GM12878 (cell line): ENCODE results near the gene DNAAF9. TPM values are rescaled to one million over a fixed set of nuclear protein-coding genes. Genes with fewer than 3 reads are reported as not detected.

Experiments used
- ATAC-seq: fragments of 200-7000 bp; cut with Tn5 transposase; 3 replicates; pipeline ENCODE4 v1.9.1; 2020; ENCODE audit warnings: mild to moderate bottlenecking, moderate library complexity
- BruUV-seq: library from RNA; stranded (reverse); fragments of 400-500 nt; replicated peaks from 2 replicates; lab custom pipeline; 2021; lab: Mats Ljungman, UMichigan
- CTCF ChIA-PET: fragments of 300-600 bp; sonication (Branson Sonifier 250); formaldehyde crosslinking; extraction: SDS; loops from one replicate; lab custom pipeline; 2021; ENCODE audit warnings: inconsistent platforms; lab: Yijun Ruan, JAX
- POLR2A ChIA-PET: fragments of 350-600 bp; formaldehyde crosslinking; extraction: SDS; loops from one replicate; lab custom pipeline; 2021; ENCODE audit warnings: inconsistent platforms; lab: Charles Lee
- RAD21 ChIA-PET: fragments of 300-600 bp; sonication (Branson Sonifier 250); formaldehyde crosslinking; loops from one replicate; lab custom pipeline; 2023; ENCODE audit warnings: antibody characterized with exemption; ENCODE audit not compliant: unreplicated experiment; lab: Charles Lee
- SMC1A ChIA-PET: fragments of 300-600 bp; sonication (Branson Sonifier 250); formaldehyde crosslinking; loops from one replicate; lab custom pipeline; 2023; ENCODE audit not compliant: unreplicated experiment, uncharacterized antibody; lab: Charles Lee
- DNase-seq: peaks from one replicate; pipeline ENCODE4 v3.0.0-alpha.2; 2011; ENCODE audit warnings: low read depth, low spot score
- FAIRE-seq: peaks from 3 replicates; lab custom pipeline; 2011; peaks lifted over from hg19 to GRCh38; lab: Jason Lieb, UNC
- H2AFZ ChIP-seq: 2 replicates; pipeline ENCODE4 v1.6.0; 2011; ENCODE audit warnings: low read depth, low read length, control low read depth; ENCODE audit not compliant: control insufficient read depth
- H3K27ac ChIP-seq: 2 replicates; pipeline ENCODE4 v1.5.1; 2011; ENCODE audit warnings: control low read depth; ENCODE audit not compliant: control insufficient read depth, insufficient read depth
- H3K27me3 ChIP-seq, 2 experiments: replicated peaks in 1 of 2; 2 replicates each; pipeline versions ENCODE4 v1.6.0 to v1.6.1; 2011; ENCODE audit warnings: low read length in 1 of 2; ENCODE audit not compliant: control insufficient read depth in 2 of 2, insufficient read depth in 2 of 2
- H3K36me3 ChIP-seq, 2 experiments: 2 replicates each; pipeline ENCODE4 v1.5.1; 2011; ENCODE audit warnings: low read length in 1 of 2; ENCODE audit not compliant: control insufficient read depth in 2 of 2, insufficient read depth in 2 of 2
- H3K4me1 ChIP-seq: 2 replicates; pipeline ENCODE4 v1.6.1; 2011; ENCODE audit warnings: mild to moderate bottlenecking, low read length, moderate library complexity, mixed read lengths; ENCODE audit not compliant: control insufficient read depth, insufficient read depth
- H3K4me2 ChIP-seq: 2 replicates; pipeline ENCODE4 v1.6.0; 2011; ENCODE audit warnings: control low read depth; ENCODE audit not compliant: control insufficient read depth, insufficient read depth
- H3K4me3 ChIP-seq: fragments of 200-600 bp; sonication (generic); 2 replicates; pipeline ENCODE4 v1.5.1; 2016
- H3K79me2 ChIP-seq: 2 replicates; pipeline ENCODE4 v1.6.0; 2011; ENCODE audit warnings: low read length; ENCODE audit not compliant: control insufficient read depth, insufficient read depth
- H3K9ac ChIP-seq: 2 replicates; pipeline ENCODE4 v1.8.0; 2011; ENCODE audit warnings: low read length, control low read depth, mixed read lengths; ENCODE audit not compliant: control insufficient read depth, insufficient read depth
- H3K9me3 ChIP-seq: replicated peaks from 3 replicates; pipeline ENCODE4 v1.5.1; 2011; ENCODE audit warnings: mild to moderate bottlenecking, low read length; ENCODE audit not compliant: control insufficient read depth, insufficient read depth
- H4K20me1 ChIP-seq: 2 replicates; pipeline ENCODE4 v1.6.0; 2011; ENCODE audit not compliant: control insufficient read depth, insufficient read depth
- CBX3 ChIP-seq: fragments of 200-600 bp; sonication (generic); IDR thresholded peaks from 2 replicates; pipeline ENCODE4 v1.6.1; 2016; ENCODE audit warnings: low read depth, borderline replicate concordance
- E2F8 ChIP-seq: fragments of 450-650 bp; IDR thresholded peaks from 2 replicates; pipeline ENCODE4 v1.6.1; 2018; ENCODE audit warnings: mild to moderate bottlenecking, low read depth, moderate library complexity; ENCODE audit not compliant: partially characterized antibody
- ESRRA ChIP-seq: IDR thresholded peaks from 2 replicates; pipeline ENCODE4 v1.6.1; 2012; ENCODE audit warnings: mild to moderate bottlenecking, low read length, improper control_type of control experiment
- GATAD2B ChIP-seq: fragments of 450-650 bp; conservative IDR thresholded peaks from 2 replicates; pipeline ENCODE4 v1.6.1; 2017; ENCODE audit warnings: low read depth, mild to moderate bottlenecking, moderate library complexity
- NFXL1 ChIP-seq: fragments of 450-650 bp; IDR thresholded peaks from 2 replicates; pipeline ENCODE4 v1.6.1; 2017; ENCODE audit warnings: antibody characterized with exemption, mild to moderate bottlenecking, borderline replicate concordance
- RAD51 ChIP-seq: fragments of 450-650 bp; IDR thresholded peaks from 2 replicates; pipeline ENCODE4 v1.6.1; 2016; ENCODE audit warnings: moderate library complexity, mild to moderate bottlenecking, inconsistent platforms
- SREBF2 ChIP-seq: IDR thresholded peaks from 2 replicates; pipeline ENCODE4 v1.6.1; 2012; ENCODE audit warnings: mild to moderate bottlenecking, low read length
- ZNF217 ChIP-seq: fragments of 450-650 bp; IDR thresholded peaks from 2 replicates; pipeline ENCODE4 v1.6.1; 2017; ENCODE audit warnings: antibody characterized with exemption, mild to moderate bottlenecking
- WGBS: methylation state at CpG from one replicate; pipeline ENCODE4 v1.1.6; 2016; ENCODE audit warnings: low lambda C conversion rate; ENCODE audit not compliant: insufficient replicate concordance, insufficient coverage; ENCODE audit errors: missing lambda C conversion rate; 5-methylcytosine and 5-hydroxymethylcytosine counted together
- in situ Hi-C: fragments of 300-500 bp; cut with MboI; formaldehyde crosslinking; loops from 9 replicates; pipeline ENCODE4 v1.14.3; 2018; ENCODE audit warnings: mixed read lengths
- intact Hi-C: fragments of 100-400 bp; cut with micrococcal nuclease; formaldehyde crosslinking; loops from one replicate; pipeline ENCODE4 v1.14.2; 2022; ENCODE audit not compliant: unreplicated experiment
- polyA plus RNA-seq, 11 experiments: library from polyadenylated mRNA; depleted of rRNA in 4 of 11; unstranded in 6 of 11; stranded (reverse) in 5 of 11; fragments of >200 nt; fragmentation: Nextera tagmentation in 4 of 11; fragmentation: Illumina TruSeq in 1 of 11; extraction: Ambion mirVana in 4 of 11; extraction: Trizol in 1 of 11; gene quantifications; 1 replicate in 1 of 11; 2 replicates in 10 of 11; pipeline versions ENCODE4 v1.2.1 to v1.2.3, GENCODE V29; 2011 to 2016; ENCODE audit warnings: inconsistent platforms in 2 of 11, missing spikeins in 2 of 11, low read depth in 1 of 11
- total RNA-seq, 4 experiments: library from RNA; depleted of rRNA in 3 of 4; stranded (reverse); fragments of >200 nt in 3 of 4; fragmentation: Illumina TruSeq in 1 of 4; extraction: Trizol in 1 of 4; gene quantifications; 2 replicates each; pipeline versions ENCODE4 v1.2.1 to v1.2.3, GENCODE V29; 2013 to 2021

Gene DNAAF9
- total and polyA plus RNA-seq, 10 of the 15 experiments (the other 5 are each of a cell fraction or from before 2014, with no cell fraction given): 0.08 to 2.1 (median 1.3) TPM

GRCh38 chr20:3392756-3393155 is 14.7 kb downstream of the DNAAF9 start (continued):
- no peak for TF ChIP-seq E2F8
- no peak for TF ChIP-seq ESRRA
- TF ChIP-seq GATAD2B: no peak
- TF ChIP-seq SREBF2: no peak
- no peak for TF ChIP-seq CBX3
- no peak for TF ChIP-seq NFXL1

GRCh38 chr20:3390759-3391425 is 16.6 kb downstream of the DNAAF9 start:
- Histone ChIP-seq H4K20me1 (no peaks in the 10 kb centered on the region), H3K9ac (no peak overlapping the region)
- TF ChIP-seq ZNF217 (no peak), RAD51 (peak; percentile 46)
- TF ChIP-seq, all 136 proteins: peak for 1
- FAIRE-seq (no peak), DNase-seq (no peak), ATAC-seq (no peak)
- RAD21 ChIA-PET: no interaction called here
- in situ Hi-C loops: no loop called here
- CTCF ChIA-PET: no interaction called here
- H3K4me3 ChIP-seq: no peak overlapping the region
- WGBS: 36% methylated on average over 3 of the region's 3 CpGs
- H3K27me3 ChIP-seq: no peaks in the 10 kb centered on the region
- no peak overlapping the region for H3K27ac ChIP-seq
- no peaks in the 10 kb centered on the region; the same call in 2 of the 3 replicates for H3K9me3 ChIP-seq
- H3K36me3 ChIP-seq: no peaks in the 10 kb centered on the region
- SMC1A ChIA-PET: interaction anchor here (0.5 kb wide), 1 partner anchor 381 kb away, joined by 4 read pairs; no protein-coding TSS in a partner anchor
- H2AFZ ChIP-seq: no peak overlapping the region
- BruUV-seq: no TSS peak
- POLR2A ChIA-PET: no interaction called here
- no peaks in the 10 kb centered on the region for H3K4me1 ChIP-seq
- intact Hi-C loops: no loop called here
- H3K79me2 ChIP-seq: no peaks in the 10 kb centered on the region
- H3K4me2 ChIP-seq: no peak overlapping the region
